Endothelial cell of umbilical vein (primary cell): ENCODE results near the gene COL17A1. TPM values are rescaled to one million over a fixed set of nuclear protein-coding genes. Genes with fewer than 3 reads are reported as not detected.

ENCODE experiments used
- BruUV-seq: library from RNA; stranded (reverse); fragments of 400-500 nt; replicated peaks from 2 replicates; lab custom pipeline; 2021; lab: Mats Ljungman, UMichigan
- CTCF ChIA-PET: fragments of 300-600, 350-600 bp; sonication (Branson Sonifier 250); formaldehyde crosslinking; loops from one replicate; lab custom pipeline; 2021; ENCODE audit warnings: antibody characterized with exemption, inconsistent platforms; lab: Charles Lee
- POLR2A ChIA-PET: fragments of 300-600, 350-600 bp; sonication (Branson Sonifier 250); formaldehyde crosslinking; loops from one replicate; lab custom pipeline; 2021; ENCODE audit warnings: antibody characterized with exemption, inconsistent platforms; lab: Charles Lee
- DNase-seq: peaks from one replicate; pipeline ENCODE4 v3.0.0-alpha.2; 2011; ENCODE audit warnings: low read depth, low spot score
- FAIRE-seq: peaks from 2 replicates; lab custom pipeline; 2011; peaks lifted over from hg19 to GRCh38; lab: Jason Lieb, UNC
- H2AFZ ChIP-seq: 2 replicates; pipeline ENCODE4 v1.6.0; 2012; ENCODE audit warnings: low read depth, low read length, control low read depth, inconsistent platforms
- H3K27ac ChIP-seq: 2 replicates; pipeline ENCODE4 v1.5.1; 2011; ENCODE audit warnings: low read depth, mild to moderate bottlenecking, control low read depth, low read length, moderate library complexity; ENCODE audit not compliant: insufficient read depth
- H3K27me3 ChIP-seq, 2 experiments: 2 replicates each; pipeline versions ENCODE4 v1.6.0 to v1.6.1; 2011; ENCODE audit warnings: low read length in 2 of 2, mixed read lengths in 1 of 2; ENCODE audit not compliant: control insufficient read depth in 2 of 2, insufficient read depth in 2 of 2
- H3K36me3 ChIP-seq, 2 experiments: 2 replicates in 1 of 2; 3 replicates in 1 of 2; pipeline ENCODE4 v1.5.1; 2011; ENCODE audit warnings: low read length in 2 of 2, mild to moderate bottlenecking in 1 of 2, moderate library complexity in 1 of 2; ENCODE audit not compliant: control insufficient read depth in 2 of 2, insufficient read depth in 2 of 2; ENCODE audit errors: extremely low read depth in 1 of 2
- H3K4me1 ChIP-seq: 3 replicates; pipeline ENCODE4 v1.5.1; 2011; ENCODE audit warnings: mild to moderate bottlenecking, low read length; ENCODE audit not compliant: control insufficient read depth, insufficient read depth; ENCODE audit errors: extremely low read depth
- H3K4me2 ChIP-seq: 2 replicates; pipeline ENCODE4 v1.6.1; 2011; ENCODE audit warnings: low read length, control low read depth, mixed read lengths; ENCODE audit not compliant: insufficient read depth
- H3K4me3 ChIP-seq, 3 experiments: fragments of 200-600 bp in 1 of 3; sonication (generic), shearing (Covaris generic) in 1 of 3; replicated peaks in 1 of 3; 2 replicates each; pipeline ENCODE4 v1.5.1; 2011 to 2016; ENCODE audit warnings: control low read depth in 3 of 3, low read length in 3 of 3, mild to moderate bottlenecking in 2 of 3, inconsistent platforms in 1 of 3, low read depth in 1 of 3, moderate library complexity in 1 of 3; ENCODE audit not compliant: insufficient read depth in 1 of 3
- H3K79me2 ChIP-seq: 2 replicates; pipeline ENCODE4 v1.6.0; 2012; ENCODE audit warnings: low read length, inconsistent platforms; ENCODE audit not compliant: control insufficient read depth, insufficient read depth
- H3K9ac ChIP-seq: replicated peaks from 2 replicates; pipeline ENCODE3; 2011; ENCODE audit warnings: low read length, control low read depth; ENCODE audit not compliant: insufficient read depth; ENCODE audit errors: extremely low read depth
- H3K9me1 ChIP-seq: replicated peaks from 3 replicates; pipeline ENCODE4 v1.6.0; 2011; ENCODE audit warnings: mild to moderate bottlenecking, low read length; ENCODE audit not compliant: control insufficient read depth, insufficient read depth; ENCODE audit errors: extremely low read depth
- H3K9me3 ChIP-seq: replicated peaks from 2 replicates; pipeline ENCODE4 v1.5.1; 2012; ENCODE audit warnings: low read length, inconsistent platforms; ENCODE audit not compliant: control insufficient read depth, insufficient read depth
- H4K20me1 ChIP-seq: replicated peaks from 2 replicates; pipeline ENCODE3; 2011; ENCODE audit warnings: mild to moderate bottlenecking, low read length; ENCODE audit not compliant: control insufficient read depth, insufficient read depth; ENCODE audit errors: extremely low read depth
- EZH2 ChIP-seq: IDR thresholded peaks from 2 replicates; pipeline ENCODE4 v1.6.1; 2012; ENCODE audit warnings: borderline replicate concordance, low read depth, mild to moderate bottlenecking, moderate library complexity, low read length, inconsistent platforms; ENCODE audit not compliant: severe bottlenecking
- FOS ChIP-seq: IDR thresholded peaks from 2 replicates; pipeline ENCODE4 v1.6.1; 2011; ENCODE audit warnings: mild to moderate bottlenecking, low read length, moderate library complexity, borderline replicate concordance; ENCODE audit not compliant: insufficient read depth
- GATA2 ChIP-seq: IDR thresholded peaks from 2 replicates; pipeline ENCODE4 v1.7.0; 2011; ENCODE audit warnings: low read depth, mild to moderate bottlenecking, moderate library complexity, mixed read lengths, low read length; ENCODE audit not compliant: insufficient read length, insufficient read depth
- JUN ChIP-seq: IDR thresholded peaks from 2 replicates; pipeline ENCODE4 v1.6.1; 2011; ENCODE audit warnings: borderline replicate concordance, low read depth; ENCODE audit not compliant: insufficient read length, insufficient read depth
- MYC ChIP-seq: IDR thresholded peaks from one replicate; pipeline ENCODE4 v1.6.1; 2011; ENCODE audit warnings: mild to moderate bottlenecking, low read depth, low read length
- POLR2A ChIP-seq: IDR thresholded peaks from 2 replicates; pipeline ENCODE4 v1.6.1; 2012; ENCODE audit warnings: low read depth, mild to moderate bottlenecking, control low read depth, low read length
- POLR2AphosphoS5 ChIP-seq: IDR thresholded peaks from 2 replicates; pipeline ENCODE4 v1.6.1; 2012; ENCODE audit warnings: low read depth, mild to moderate bottlenecking, control low read depth, low read length, moderate library complexity; ENCODE audit not compliant: insufficient read depth
- dilution Hi-C: fragments of 300-500 bp; cut with MboI; formaldehyde crosslinking; loops from one replicate; pipeline ENCODE4 v1.15.0; 2019; ENCODE audit warnings: low sequenced_read_pairs; ENCODE audit not compliant: extremely low pct_ligation_motif_present
- intact Hi-C: fragments of 100-400 bp; cut with micrococcal nuclease; formaldehyde crosslinking; loops from one replicate; pipeline ENCODE4 v1.10.0; 2022
- polyA plus RNA-seq, 4 experiments: library from polyadenylated mRNA; depleted of rRNA in 3 of 4; stranded (reverse) in 3 of 4; unstranded in 1 of 4; fragments of >200 nt; gene quantifications; 2 replicates each; pipeline versions ENCODE4 v1.2.1 to v1.2.3, GENCODE V29; 2011 to 2012; ENCODE audit warnings: missing spikeins in 1 of 4
- total RNA-seq: library from RNA; stranded (reverse); gene quantifications from 2 replicates; pipeline ENCODE4 v1.2.3, GENCODE V29; 2021
- TF ChIP-seq, protein P1 (sequence below): IDR thresholded peaks from 2 replicates; pipeline ENCODE4 v1.6.1; 2011; ENCODE audit not compliant: insufficient read depth, insufficient read length
- TF ChIP-seq, protein P2 (sequence below), 2 donors: IDR thresholded peaks; 1 replicate in 1 of 2; 2 replicates in 1 of 2; pipeline ENCODE4 v1.5.1; 2011; ENCODE audit warnings: low read length in 2 of 2, mild to moderate bottlenecking in 2 of 2, moderate library complexity in 2 of 2, control low read depth in 1 of 2, inconsistent platforms in 1 of 2, low read depth in 1 of 2; ENCODE audit not compliant: insufficient read depth in 1 of 2; ENCODE audit errors: extremely low read depth in 1 of 2

COL17A1 gene
- total and polyA plus RNA-seq, 2 donors (not counting 3 experiments of a cell fraction or from before 2014, with no cell fraction given): 0.57 to 1.3 TPM

DNA sequence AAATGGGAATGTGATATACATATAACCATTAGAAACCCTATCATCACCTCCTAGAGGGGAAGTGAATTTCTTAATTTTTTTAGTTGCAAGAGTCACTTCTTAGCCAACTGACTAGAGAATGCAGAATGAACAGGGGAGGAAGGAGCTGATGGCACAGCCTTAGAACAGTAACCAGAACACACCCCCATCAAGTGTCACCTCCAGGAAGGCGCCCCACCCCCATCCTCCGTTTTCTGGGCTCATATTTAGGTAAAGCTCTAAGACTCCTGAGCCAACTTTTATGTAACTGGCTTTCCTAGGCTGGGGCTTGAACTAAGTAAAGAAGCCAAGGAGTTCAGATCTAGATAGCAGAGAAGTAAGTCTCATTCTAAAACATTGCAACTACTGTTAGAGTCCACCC is 54.0 kb downstream of the COL17A1 start:
- FAIRE-seq (no peak), DNase-seq (no peak)
- peaks cover 2 to 3% of the 10 kb centered on the region in 2 experiments for H3K36me3 ChIP-seq
- BruUV-seq: no TSS peak
- intact Hi-C loops: no loop called here
- no peak overlapping the region for H3K4me2 ChIP-seq
- H3K9me3 ChIP-seq: no peaks in the 10 kb centered on the region
- H3K27ac ChIP-seq: no peak overlapping the region
- ChIA-PET POLR2A (interaction anchor here (0.9 kb wide), 1 partner anchor 13 kb away, joined by 3 read pairs; no protein-coding TSS in a partner anchor), CTCF (interaction anchor here (2.5 kb wide), 1 partner anchor 144 kb away, joined by 12 read pairs; no protein-coding TSS in a partner anchor)
- no peak for TF ChIP-seq GATA2
- TF ChIP-seq POLR2AphosphoS5: no peak
- no peak for TF ChIP-seq EZH2
- no peak for TF ChIP-seq MYC
- TF ChIP-seq POLR2A: no peak
- no peak for TF ChIP-seq JUN
- TF ChIP-seq, protein P1, sequence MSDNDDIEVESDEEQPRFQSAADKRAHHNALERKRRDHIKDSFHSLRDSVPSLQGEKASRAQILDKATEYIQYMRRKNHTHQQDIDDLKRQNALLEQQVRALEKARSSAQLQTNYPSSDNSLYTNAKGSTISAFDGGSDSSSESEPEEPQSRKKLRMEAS: no peak
- no peak for TF ChIP-seq FOS
- TF ChIP-seq, protein P2, sequence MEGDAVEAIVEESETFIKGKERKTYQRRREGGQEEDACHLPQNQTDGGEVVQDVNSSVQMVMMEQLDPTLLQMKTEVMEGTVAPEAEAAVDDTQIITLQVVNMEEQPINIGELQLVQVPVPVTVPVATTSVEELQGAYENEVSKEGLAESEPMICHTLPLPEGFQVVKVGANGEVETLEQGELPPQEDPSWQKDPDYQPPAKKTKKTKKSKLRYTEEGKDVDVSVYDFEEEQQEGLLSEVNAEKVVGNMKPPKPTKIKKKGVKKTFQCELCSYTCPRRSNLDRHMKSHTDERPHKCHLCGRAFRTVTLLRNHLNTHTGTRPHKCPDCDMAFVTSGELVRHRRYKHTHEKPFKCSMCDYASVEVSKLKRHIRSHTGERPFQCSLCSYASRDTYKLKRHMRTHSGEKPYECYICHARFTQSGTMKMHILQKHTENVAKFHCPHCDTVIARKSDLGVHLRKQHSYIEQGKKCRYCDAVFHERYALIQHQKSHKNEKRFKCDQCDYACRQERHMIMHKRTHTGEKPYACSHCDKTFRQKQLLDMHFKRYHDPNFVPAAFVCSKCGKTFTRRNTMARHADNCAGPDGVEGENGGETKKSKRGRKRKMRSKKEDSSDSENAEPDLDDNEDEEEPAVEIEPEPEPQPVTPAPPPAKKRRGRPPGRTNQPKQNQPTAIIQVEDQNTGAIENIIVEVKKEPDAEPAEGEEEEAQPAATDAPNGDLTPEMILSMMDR (IDR thresholded peaks at IDR 0.05; ENCODE audit: extremely low read depth in 1 of 2, insufficient read depth in 1 of 2, low read depth in 1 of 2, low read length in 2 of 2): no peak
- H3K9ac ChIP-seq: no peak overlapping the region
- H3K4me3 ChIP-seq: no peak overlapping the region
- dilution Hi-C loops: no loop called here
- no peaks in the 10 kb centered on the region for H3K9me1 ChIP-seq
- H3K79me2 ChIP-seq: no peaks in the 10 kb centered on the region
- H4K20me1 ChIP-seq: no peaks in the 10 kb centered on the region
- no peaks in the 10 kb centered on the region for H3K27me3 ChIP-seq
- H2AFZ ChIP-seq: no peak overlapping the region
- H3K4me1 ChIP-seq: no peaks in the 10 kb centered on the region
